GM23248 (cell line): ENCODE data around the gene TVP23A. TPM values are rescaled to one million over a fixed set of nuclear protein-coding genes. Genes with fewer than 3 reads are reported as not detected.
"Not testable (repeated sequence)": the region's sequence is repeated elsewhere in the genome, so short reads cannot be mapped to it uniquely, and the experiment has no call there.

Source experiments
- DNase-seq: peaks from one replicate; pipeline ENCODE4 v3.0.0-alpha.2; 2015
- H2AFZ ChIP-seq: fragments of 200-600 bp; sonication (generic); 2 replicates; pipeline ENCODE4 v1.6.1; 2016; ENCODE audit warnings: antibody characterized with exemption
- H3F3A ChIP-seq: fragments of 200-600 bp; sonication (generic); 2 replicates; pipeline ENCODE4 v1.6.1; 2016; ENCODE audit warnings: mild to moderate bottlenecking, antibody characterized with exemption, mixed run types; ENCODE audit not compliant: insufficient read depth
- H3K27ac ChIP-seq: fragments of 200-600 bp; sonication (generic); 2 replicates; pipeline ENCODE4 v1.5.1; 2016; ENCODE audit warnings: mild to moderate bottlenecking
- H3K27me3 ChIP-seq: fragments of 200-600 bp; sonication (generic); replicated peaks from 2 replicates; pipeline ENCODE4 v1.6.1; 2016; ENCODE audit warnings: mild to moderate bottlenecking; ENCODE audit not compliant: insufficient read depth
- H3K36me3 ChIP-seq: fragments of 200-600 bp; sonication (generic); 2 replicates; pipeline ENCODE4 v1.6.1; 2016; ENCODE audit warnings: low read depth, mild to moderate bottlenecking
- H3K4me1 ChIP-seq: fragments of 200-600 bp; sonication (generic); 2 replicates; pipeline ENCODE4 v1.6.1; 2016; ENCODE audit warnings: mild to moderate bottlenecking; ENCODE audit not compliant: insufficient read depth
- H3K4me2 ChIP-seq: fragments of 200-600 bp; sonication (generic); one replicate; pipeline ENCODE4 v1.6.1; 2016; ENCODE audit warnings: mild to moderate bottlenecking; ENCODE audit not compliant: unreplicated experiment
- H3K4me3 ChIP-seq: fragments of 200-600 bp; sonication (generic); 2 replicates; pipeline ENCODE4 v1.5.1; 2016; ENCODE audit warnings: mild to moderate bottlenecking
- H3K79me2 ChIP-seq: fragments of 200-600 bp; sonication (generic); 2 replicates; pipeline ENCODE4 v1.6.1; 2016; ENCODE audit warnings: mild to moderate bottlenecking; ENCODE audit not compliant: insufficient read depth
- H3K9ac ChIP-seq: fragments of 200-600 bp; sonication (generic); 2 replicates; pipeline ENCODE4 v1.6.1; 2016; ENCODE audit warnings: mild to moderate bottlenecking
- H3K9me2 ChIP-seq: fragments of 200-600 bp; sonication (generic); 2 replicates; pipeline ENCODE4 v1.6.1; 2016; ENCODE audit warnings: mixed run types, mild to moderate bottlenecking, moderate library complexity; ENCODE audit not compliant: insufficient read depth
- H3K9me3 ChIP-seq: fragments of 200-600 bp; sonication (generic); one replicate; pipeline ENCODE4 v1.6.1; 2017; ENCODE audit warnings: low read depth
- H4K20me1 ChIP-seq: fragments of 200-600 bp; sonication (generic); 2 replicates; pipeline ENCODE4 v1.6.0; 2016; ENCODE audit not compliant: insufficient read depth
- EZH2 ChIP-seq: fragments of 200-600 bp; sonication (generic); IDR thresholded peaks from 2 replicates; pipeline ENCODE4 v1.6.1; 2018; ENCODE audit warnings: antibody characterized with exemption, mild to moderate bottlenecking; ENCODE audit not compliant: insufficient read depth, poor library complexity, severe bottlenecking
- EZH2phosphoT487 ChIP-seq: fragments of 200-600 bp; sonication (generic); IDR thresholded peaks from 2 replicates; pipeline ENCODE4 v1.6.1; 2018; ENCODE audit warnings: antibody characterized with exemption, moderate library complexity, mild to moderate bottlenecking, low read depth; ENCODE audit not compliant: insufficient read depth
- WGBS, 2 experiments: methylation state at CpG; one replicate each; pipeline ENCODE4 v1.1.6; 2015 to 2017; ENCODE audit warnings: low lambda C conversion rate in 2 of 2, low coverage in 1 of 2; ENCODE audit errors: missing lambda C conversion rate in 2 of 2; 5-methylcytosine and 5-hydroxymethylcytosine counted together
- in situ Hi-C: fragments of 300-500 bp; cut with MboI; formaldehyde crosslinking; loops from 2 replicates; pipeline ENCODE4 v1.15.0; 2020
- polyA plus RNA-seq: library from polyadenylated mRNA; unstranded; fragments of >200 nt; fragmentation: Nextera tagmentation; extraction: Ambion mirVana; gene quantifications from 2 replicates; pipeline ENCODE4 v1.2.1, GENCODE V29; 2016
- total RNA-seq: library from RNA; depleted of rRNA; stranded (reverse); fragments of >200 nt; shearing (Covaris generic); gene quantifications from 2 replicates; pipeline ENCODE4 v1.2.3, GENCODE V29; 2014

TVP23A gene
- total and polyA plus RNA-seq, 2 experiments from 2014 or later, result 0.13 TPM; not detected in 1

DNA sequence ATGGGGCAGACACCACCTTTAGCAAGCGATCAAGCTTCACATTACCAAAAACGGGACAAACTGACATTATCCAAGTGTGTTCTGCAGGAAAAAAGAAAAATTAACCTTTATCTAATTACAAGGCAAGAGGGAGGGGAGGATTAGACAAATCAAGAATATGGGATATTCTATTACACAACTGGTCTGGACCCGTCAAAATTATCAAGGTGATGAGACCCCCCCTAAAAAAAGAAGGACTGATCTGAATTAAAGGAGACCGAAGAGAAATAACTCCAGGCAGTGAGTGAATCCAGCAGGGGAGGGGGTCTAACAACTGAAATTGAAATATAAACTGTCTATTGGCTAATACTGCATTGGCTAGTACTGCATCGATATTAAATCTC lies 75.4 kb downstream of the TVP23A start:
- Histone ChIP-seq H3K4me2 (peak overlapping the region; percentile 76), H3K4me3 (peak overlapping the region; percentile 85), H3K27me3 (no peaks in the 10 kb centered on the region), H3K36me3 (no peaks in the 10 kb centered on the region), H3F3A (peaks cover 8% of the 10 kb centered on the region), H3K9ac (peak overlapping the region; percentile 96), H4K20me1 (no peaks in the 10 kb centered on the region), H3K9me3 (no peaks in the 10 kb centered on the region), H3K27ac (peak overlapping the region; percentile 96), H3K9me2 (no peaks in the 10 kb centered on the region), H3K79me2 (peaks cover 8% of the 10 kb centered on the region; the same call in 1 of the 2 replicates), H2AFZ (peak overlapping the region; percentile 83), H3K4me1 (peaks cover 18% of the 10 kb centered on the region)
- in situ Hi-C loops, result loop anchor here (25.0 kb wide), 2 partner anchors 1606 to 1806 kb away; no protein-coding TSS in a partner anchor
- 21 to 22% methylated on average over 5 of the region's 5 CpGs for WGBS, 2 experiments
- DNase-seq, result no peak
- no peak for TF ChIP-seq EZH2
- TF ChIP-seq EZH2phosphoT487, result no peak

DNA sequence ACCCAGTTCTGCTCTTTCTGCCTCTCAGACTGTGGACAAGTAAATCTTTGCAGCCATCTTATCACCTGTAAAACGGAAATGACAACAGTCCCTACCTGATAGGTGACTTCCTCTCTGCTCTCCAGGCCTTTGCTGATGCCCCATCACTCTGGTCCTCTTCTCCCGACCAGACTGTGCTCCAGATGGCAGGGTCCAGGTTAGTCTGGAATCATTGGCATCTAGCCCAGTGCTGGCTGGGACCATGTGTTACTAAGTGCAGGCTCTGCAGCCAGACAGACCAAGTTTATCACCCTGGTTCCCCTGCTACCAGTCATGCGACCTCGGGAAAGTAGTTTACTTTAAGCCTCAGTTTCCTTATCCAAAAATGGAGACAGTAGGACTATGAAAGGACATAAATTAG lies 76.8 kb downstream of the TVP23A start:
- in situ Hi-C loops, result loop anchor here (25.0 kb wide), 2 partner anchors 1605 to 1805 kb away; no protein-coding TSS in a partner anchor
- TF ChIP-seq EZH2phosphoT487, result no peak
- TF ChIP-seq EZH2, result no peak
- Histone ChIP-seq H3K4me2 (no peak overlapping the region), H2AFZ (no peak overlapping the region; the same call in 1 of the 2 replicates), H3K9me2 (no peaks in the 10 kb centered on the region), H3K36me3 (no peaks in the 10 kb centered on the region), H3K9ac (no peak overlapping the region), H3K79me2 (peaks cover 8% of the 10 kb centered on the region; the same call in 1 of the 2 replicates), H3K9me3 (no peaks in the 10 kb centered on the region), H3K4me1 (peaks cover 23% of the 10 kb centered on the region), H3K4me3 (no peak overlapping the region), H3K27me3 (no peaks in the 10 kb centered on the region), H3K27ac (no peak overlapping the region), H4K20me1 (no peaks in the 10 kb centered on the region), H3F3A (peaks cover 8% of the 10 kb centered on the region)
- 35 to 47% methylated on average over 4 of the region's 4 CpGs for WGBS, 2 experiments
- DNase-seq, result no peak

DNA sequence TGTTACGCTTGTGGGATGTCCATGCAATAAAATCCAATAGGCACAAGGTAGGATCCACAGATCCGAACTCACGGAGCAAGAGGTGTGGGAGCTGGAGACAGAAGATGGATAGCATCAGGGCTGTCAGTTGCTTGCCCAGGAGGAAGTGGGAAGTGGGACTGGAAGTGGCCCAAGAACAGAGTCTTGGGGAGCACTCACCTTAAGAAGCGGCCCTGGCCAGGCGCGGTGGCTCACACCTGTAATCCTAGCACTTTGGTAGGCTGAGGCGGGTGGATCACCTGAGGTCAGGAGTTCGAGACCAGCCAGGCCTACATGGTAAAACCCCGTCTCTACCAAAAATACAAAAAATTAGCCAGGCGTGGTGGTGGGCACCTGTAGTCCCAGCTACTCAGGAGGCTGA lies 77.3 kb downstream of the TVP23A start:
- H3K9ac ChIP-seq, H3K79me2 ChIP-seq, H2AFZ ChIP-seq, H3K27me3 ChIP-seq, H3K9me2 ChIP-seq, H3K27ac ChIP-seq, DNase-seq, H4K20me1 ChIP-seq, H3K4me2 ChIP-seq, H3K36me3 ChIP-seq, H3K9me3 ChIP-seq, H3K4me3 ChIP-seq, H3F3A ChIP-seq: not testable (repeated sequence)
- in situ Hi-C loops, result loop anchor here (25.0 kb wide), 2 partner anchors 1604 to 1804 kb away; no protein-coding TSS in a partner anchor
- peaks cover 23% of the 10 kb centered on the region for H3K4me1 ChIP-seq
- 91 to 96% methylated on average over 10 of the region's 10 CpGs for WGBS, 2 experiments

DNA sequence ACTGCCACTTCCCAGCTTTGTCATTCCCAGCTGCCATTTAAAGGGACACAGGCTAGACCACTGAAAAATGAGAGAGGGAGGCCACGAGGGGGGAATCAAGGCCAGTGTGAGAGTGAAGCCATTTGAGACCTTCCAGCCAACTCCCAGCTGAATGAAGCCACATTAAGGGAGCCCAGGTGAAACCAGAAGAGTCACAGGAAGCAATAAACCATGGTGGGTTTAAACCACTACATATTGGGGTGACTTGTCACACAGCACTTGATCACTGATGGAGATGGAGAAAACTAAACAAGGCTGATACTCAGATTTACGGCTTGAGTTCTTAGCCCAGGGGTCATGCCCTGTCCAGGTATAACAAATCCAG lies 77.8 kb downstream of the TVP23A start:
- H3K9me3 ChIP-seq, result no peaks in the 10 kb centered on the region
- H3F3A ChIP-seq, result peaks cover 8% of the 10 kb centered on the region
- no peak overlapping the region for H2AFZ ChIP-seq
- no peak overlapping the region for H3K27ac ChIP-seq
- no peaks in the 10 kb centered on the region for H3K27me3 ChIP-seq
- H3K79me2 ChIP-seq, result peaks cover 8% of the 10 kb centered on the region; the same call in 1 of the 2 replicates
- no peak overlapping the region for H3K4me2 ChIP-seq
- no peak overlapping the region for H3K9ac ChIP-seq
- no peaks in the 10 kb centered on the region for H3K9me2 ChIP-seq
- no peak for TF ChIP-seq EZH2phosphoT487
- TF ChIP-seq EZH2, result no peak
- H3K4me3 ChIP-seq, result no peak overlapping the region
- in situ Hi-C loops, result loop anchor here (25.0 kb wide), 2 partner anchors 1604 to 1804 kb away; no protein-coding TSS in a partner anchor
- H4K20me1 ChIP-seq, result no peaks in the 10 kb centered on the region
- 81 to 84% methylated on average over 2 of the region's 2 CpGs for WGBS, 2 experiments
- H3K4me1 ChIP-seq, result peaks cover 23% of the 10 kb centered on the region
- no peaks in the 10 kb centered on the region for H3K36me3 ChIP-seq
- DNase-seq, result no peak
